Upper lobe of left lung (tissue), 4 donors: ENCODE results near the gene DUSP12.

Experiments used
- POLR2A ChIP-seq, 4 donors: fragments of 450-650 bp; IDR thresholded peaks; one replicate each; pipeline ENCODE4 v1.5.1; 2016 to 2017; ENCODE audit warnings: antibody characterized with exemption in 4 of 4, mild to moderate bottlenecking in 2 of 4
- POLR2AphosphoS5 ChIP-seq, 2 donors: sonication (generic); formaldehyde crosslinking; IDR thresholded peaks; one replicate each; pipeline ENCODE4 v1.5.1; 2017; ENCODE audit warnings: antibody characterized with exemption in 2 of 2

DNA sequence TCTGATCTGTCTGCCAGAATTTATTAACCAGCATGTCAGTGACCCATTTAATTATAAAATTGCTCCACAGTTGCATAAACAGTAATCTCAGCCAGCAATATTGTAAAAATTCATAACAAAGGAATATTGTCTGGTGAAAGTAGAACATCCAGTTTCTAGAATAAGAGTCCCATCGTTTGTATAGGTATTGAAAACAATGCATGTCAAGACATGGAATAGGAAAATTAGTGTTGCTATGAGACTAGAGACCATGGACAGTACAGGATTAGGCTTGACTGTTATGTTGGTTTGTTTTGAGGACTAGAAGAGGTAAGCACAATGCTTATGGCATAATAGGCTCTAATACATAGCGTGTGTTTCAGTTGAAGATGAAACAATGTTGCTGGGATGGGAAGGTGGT, 53.6 kb downstream of the DUSP12 start:
- TF ChIP-seq POLR2AphosphoS5 (IDR thresholded peaks at IDR 0.05) (no peak), POLR2A (IDR thresholded peaks at IDR 0.05) (no peak)
